OCI-LY7 (cell line): ENCODE measurements around the gene DDX28.

Experiments used
- CTCF ChIP-seq: fragments of 200-600 bp; sonication (generic); conservative IDR thresholded peaks from 2 replicates; pipeline ENCODE4 v1.5.1; 2014; ENCODE audit warnings: mild to moderate bottlenecking, antibody characterized with exemption, low read length, moderate library complexity, mixed read lengths
- EZH2phosphoT487 ChIP-seq: fragments of 200-600 bp; sonication (generic); IDR thresholded peaks from 2 replicates; pipeline ENCODE4 v1.6.1; 2018; ENCODE audit warnings: low read depth, borderline replicate concordance, mild to moderate bottlenecking, mixed run types, antibody characterized with exemption, low read length, moderate library complexity, mixed read lengths

GRCh38 chr16:68003031-68003430 is 20.0 kb downstream of the DDX28 start:
- TF ChIP-seq CTCF (no peak), EZH2phosphoT487 (no peak)
